IPS DF 6.9 (cell line): Measurements from ENCODE around the gene LILRA2.
"Not testable (repeated sequence)": the region's sequence is repeated elsewhere in the genome, so short reads cannot be mapped to it uniquely, and the experiment has no call there.

Source experiments
- DNase-seq: peaks from one replicate; pipeline ENCODE4 v3.0.0-alpha.2; 2013; ENCODE audit warnings: low read depth, low spot score
- H3K27ac ChIP-seq: one replicate; pipeline ENCODE4 v1.5.1; 2013; ENCODE audit warnings: low read length, control low read depth
- H3K27me3 ChIP-seq: 2 replicates; pipeline ENCODE4 v1.6.1; 2013; ENCODE audit warnings: mild to moderate bottlenecking, low read length; ENCODE audit not compliant: control insufficient read depth, insufficient read depth
- H3K36me3 ChIP-seq: 2 replicates; pipeline ENCODE4 v1.6.1; 2013; ENCODE audit warnings: low read length; ENCODE audit not compliant: control insufficient read depth, insufficient read depth
- H3K4me1 ChIP-seq: 2 replicates; pipeline ENCODE4 v1.6.1; 2013; ENCODE audit warnings: low read length; ENCODE audit not compliant: control insufficient read depth, insufficient read depth
- H3K4me3 ChIP-seq: 2 replicates; pipeline ENCODE4 v1.5.1; 2013; ENCODE audit warnings: mild to moderate bottlenecking, low read length
- H3K9me3 ChIP-seq: 2 replicates; pipeline ENCODE4 v1.6.1; 2013; ENCODE audit warnings: low read length, inconsistent platforms; ENCODE audit not compliant: control insufficient read depth, insufficient read depth
- WGBS: extraction: QIAGEN DNeasy Blood & Tissue Kit; methylation state at CpG from one replicate; pipeline ENCODE4 v1.1.7; 2013; ENCODE audit warnings: mixed read lengths, missing lambda C conversion rate; ENCODE audit not compliant: insufficient read length, insufficient coverage; 5-methylcytosine and 5-hydroxymethylcytosine counted together

Gene LILRA2

GRCh38 chr19:54563206-54563605 is 10.4 kb upstream of the LILRA2 start:
- not testable (repeated sequence) for H3K9me3 ChIP-seq, H3K27me3 ChIP-seq
- no CpG with 5 or more reads among the region's 6 CpGs for WGBS

GRCh38 chr19:54570316-54570715 is 3.3 kb upstream of the LILRA2 start:
- H3K4me3 ChIP-seq: no peak overlapping the region
- H3K27me3 ChIP-seq: no peaks in the 10 kb centered on the region
- H3K4me1 ChIP-seq: no peaks in the 10 kb centered on the region
- H3K27ac ChIP-seq: no peak overlapping the region
- WGBS: no CpG with 5 or more reads among the region's 3 CpGs
- DNase-seq: no peak
- no peaks in the 10 kb centered on the region for H3K36me3 ChIP-seq
- H3K9me3 ChIP-seq: peaks cover 6% of the 10 kb centered on the region

More at GRCh38 chr19:54563206-54563605, 10.4 kb upstream of the LILRA2 start:
- not testable (repeated sequence) for H3K36me3 ChIP-seq, H3K4me1 ChIP-seq, H3K4me3 ChIP-seq, H3K27ac ChIP-seq, DNase-seq

- not testable (repeated sequence) for H3K4me1 ChIP-seq, H3K27me3 ChIP-seq, H3K4me3 ChIP-seq, H3K27ac ChIP-seq, H3K9me3 ChIP-seq, H3K36me3 ChIP-seq, DNase-seq
- no CpG with 5 or more reads among the region's 17 CpGs for WGBS
Measured at GRCh38 chr19:54571715-54572615, 1.6 kb upstream of the LILRA2 start.

- no peak overlapping the region for H3K27ac ChIP-seq
- DNase-seq: no peak
- H3K4me3 ChIP-seq: no peak overlapping the region
- WGBS: no CpG with 5 or more reads among the region's 9 CpGs
- no peaks in the 10 kb centered on the region for H3K36me3 ChIP-seq
- no peaks in the 10 kb centered on the region for H3K27me3 ChIP-seq
- H3K4me1 ChIP-seq: no peaks in the 10 kb centered on the region
- peaks cover 9% of the 10 kb centered on the region for H3K9me3 ChIP-seq
Measured at GRCh38 chr19:54572696-54573311, 786 bp upstream of the LILRA2 start.

- Histone ChIP-seq H3K27ac (no peak overlapping the region), H3K9me3 (peaks cover 9% of the 10 kb centered on the region), H3K4me3 (no peak overlapping the region), H3K4me1 (no peaks in the 10 kb centered on the region), H3K36me3 (no peaks in the 10 kb centered on the region), H3K27me3 (no peaks in the 10 kb centered on the region)
- WGBS: no CpG with 5 or more reads among the region's 4 CpGs
- DNase-seq: no peak
Measured at GRCh38 chr19:54574051-54574450, 461 bp downstream of the LILRA2 start.

GRCh38 chr19:54574527-54575056 is 1.0 kb downstream of the LILRA2 start:
- Histone ChIP-seq H3K36me3 (no peaks in the 10 kb centered on the region), H3K4me3 (no peak overlapping the region), H3K27me3 (no peaks in the 10 kb centered on the region), H3K4me1 (no peaks in the 10 kb centered on the region), H3K27ac (no peak overlapping the region), H3K9me3 (peaks cover 9% of the 10 kb centered on the region)
- no peak for DNase-seq
- WGBS: no CpG with 5 or more reads among the region's 12 CpGs

- no CpG with 5 or more reads among the region's 9 CpGs for WGBS
Measured at GRCh38 chr19:54575205-54575604, 1.6 kb downstream of the LILRA2 start.

GRCh38 chr19:54576411-54576976 is 2.9 kb downstream of the LILRA2 start:
- H3K27ac ChIP-seq: no peak overlapping the region
- H3K27me3 ChIP-seq: no peaks in the 10 kb centered on the region
- H3K4me1 ChIP-seq: no peaks in the 10 kb centered on the region
- DNase-seq: no peak
- peaks cover 9% of the 10 kb centered on the region for H3K9me3 ChIP-seq
- no peaks in the 10 kb centered on the region for H3K36me3 ChIP-seq
- no peak overlapping the region for H3K4me3 ChIP-seq
- WGBS: no CpG with 5 or more reads among the region's 6 CpGs

More at GRCh38 chr19:54575205-54575604, 1.6 kb downstream of the LILRA2 start:
- not testable (repeated sequence) for DNase-seq, H3K4me3 ChIP-seq, H3K9me3 ChIP-seq, H3K27ac ChIP-seq, H3K36me3 ChIP-seq, H3K4me1 ChIP-seq, H3K27me3 ChIP-seq

GRCh38 chr19:54577334-54577733 is 3.7 kb downstream of the LILRA2 start:
- no peak overlapping the region for H3K4me3 ChIP-seq
- H3K4me1 ChIP-seq: no peaks in the 10 kb centered on the region
- H3K36me3 ChIP-seq: no peaks in the 10 kb centered on the region
- WGBS: no CpG with 5 or more reads among the region's 3 CpGs
- no peaks in the 10 kb centered on the region for H3K27me3 ChIP-seq
- peaks cover 4% of the 10 kb centered on the region; the same call in 1 of the 2 replicates for H3K9me3 ChIP-seq
- H3K27ac ChIP-seq: no peak overlapping the region
- no peak for DNase-seq

GRCh38 chr19:54578268-54578667 is 4.7 kb downstream of the LILRA2 start:
- H3K4me1 ChIP-seq, H3K36me3 ChIP-seq, H3K9me3 ChIP-seq, DNase-seq, H3K27me3 ChIP-seq, H3K4me3 ChIP-seq, H3K27ac ChIP-seq: not testable (repeated sequence)
- WGBS: no CpG with 5 or more reads among the region's 5 CpGs
